ENCODE data around the gene FAM227A. TPM values are rescaled to one million over a fixed set of nuclear protein-coding genes. Genes with fewer than 3 reads are reported as not detected.
"Not testable (repeated sequence)": the region's sequence is repeated elsewhere in the genome, so short reads cannot be mapped to it uniquely, and the experiment has no call there.

FAM227A gene
- total RNA-seq, 1 experiment from 2014 or later, result 0.33 TPM

- no peak for DNase-seq (ENCODE audit: low spot score)
Measured at GRCh38 chr22:38657045-38657909, 1.1 kb upstream of the FAM227A start.

- DNase-seq (ENCODE audit: low spot score), result no peak
Measured at GRCh38 chr22:38655519-38656255, 505 bp downstream of the FAM227A start.

- no peak for DNase-seq (ENCODE audit: low spot score)
Measured at GRCh38 chr22:38653741-38654140, 2.5 kb downstream of the FAM227A start.

- no peak for DNase-seq (ENCODE audit: low spot score)
Measured at GRCh38 chr22:38652859-38653258, 3.3 kb downstream of the FAM227A start.

GRCh38 chr22:38649841-38650522, 6.2 kb downstream of the FAM227A start:
- no peak for DNase-seq (ENCODE audit: low spot score)

- DNase-seq (ENCODE audit: low spot score), result no peak
Measured at GRCh38 chr22:38645430-38645829, 10.8 kb downstream of the FAM227A start.

- DNase-seq (ENCODE audit: low spot score), result not testable (repeated sequence)
Measured at GRCh38 chr22:38644245-38644644, 11.9 kb downstream of the FAM227A start.

GRCh38 chr22:38641476-38642040, 14.6 kb downstream of the FAM227A start:
- no peak for DNase-seq (ENCODE audit: low spot score)

GRCh38 chr22:38638728-38639127, 17.5 kb downstream of the FAM227A start:
- no peak for DNase-seq (ENCODE audit: low spot score)

- DNase-seq (ENCODE audit: low spot score), result no peak
Measured at GRCh38 chr22:38638216-38638615, 18.0 kb downstream of the FAM227A start.

- no peak for DNase-seq (ENCODE audit: low spot score)
Measured at GRCh38 chr22:38632528-38632927, 23.7 kb downstream of the FAM227A start.

GRCh38 chr22:38631724-38632123, 24.5 kb downstream of the FAM227A start:
- DNase-seq (ENCODE audit: low spot score), result no peak

- DNase-seq (ENCODE audit: low spot score), result no peak
Measured at GRCh38 chr22:38629108-38629507, 27.1 kb downstream of the FAM227A start.

GRCh38 chr22:38628444-38628843, 27.7 kb downstream of the FAM227A start:
- no peak for DNase-seq (ENCODE audit: low spot score)

GRCh38 chr22:38623351-38623750, 32.8 kb downstream of the FAM227A start:
- DNase-seq (ENCODE audit: low spot score), result no peak

- no peak for DNase-seq (ENCODE audit: low spot score)
Measured at GRCh38 chr22:38618682-38619081, 37.5 kb downstream of the FAM227A start.

- DNase-seq (ENCODE audit: low spot score), result no peak
Measured at GRCh38 chr22:38618258-38618657, 37.9 kb downstream of the FAM227A start.

GRCh38 chr22:38615064-38615405, 41.2 kb downstream of the FAM227A start:
- not testable (repeated sequence) for DNase-seq (ENCODE audit: low spot score)

- no peak for DNase-seq (ENCODE audit: low spot score)
Measured at GRCh38 chr22:38614332-38615063, 41.7 kb downstream of the FAM227A start.

GRCh38 chr22:38613588-38613987, 42.6 kb downstream of the FAM227A start:
- DNase-seq (ENCODE audit: low spot score), result no peak

- DNase-seq (ENCODE audit: low spot score), result no peak
Measured at GRCh38 chr22:38612217-38613006, 43.8 kb downstream of the FAM227A start.

Data from H4 (cell line).